Right lobe of liver (tissue), 4 donors: ENCODE results near the gene ZNF275.
"Not testable (repeated sequence)": the region's sequence is repeated elsewhere in the genome, so short reads cannot be mapped to it uniquely, and the experiment has no call there.

Experiments
- POLR2A ChIP-seq: fragments of 450-650 bp; IDR thresholded peaks from one replicate; pipeline ENCODE4 v1.6.1; 2017; ENCODE audit warnings: antibody characterized with exemption, mild to moderate bottlenecking
- TF ChIP-seq, protein P1 (sequence below), 4 donors: fragments of 200-600 bp in 3 of 4; fragments of 450-650 bp in 1 of 4; IDR thresholded peaks; one replicate each; pipeline versions ENCODE4 v1.5.1 to v1.8.0; 2016 to 2022; ENCODE audit warnings: antibody characterized with exemption in 4 of 4, mild to moderate bottlenecking in 2 of 4
- donor health status: DM: no; HTN: no; CAD: no.
- donor health status: DM: no; HTN: no; CAD: no.
- donor health status: DM: no; HTN: yes; CAD: no.

DNA sequence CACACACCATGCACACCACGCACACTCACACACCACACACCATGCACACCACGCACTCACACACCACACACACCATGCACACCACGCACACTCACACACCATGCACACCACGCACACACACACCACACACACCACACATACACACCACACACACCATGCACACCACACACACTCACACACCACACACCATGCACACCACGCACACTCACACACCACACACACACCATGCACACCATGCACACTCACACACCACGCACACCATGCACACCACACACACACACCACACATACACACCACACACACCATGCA lies 55.5 kb downstream of the ZNF275 start:
- TF ChIP-seq, protein P1, sequence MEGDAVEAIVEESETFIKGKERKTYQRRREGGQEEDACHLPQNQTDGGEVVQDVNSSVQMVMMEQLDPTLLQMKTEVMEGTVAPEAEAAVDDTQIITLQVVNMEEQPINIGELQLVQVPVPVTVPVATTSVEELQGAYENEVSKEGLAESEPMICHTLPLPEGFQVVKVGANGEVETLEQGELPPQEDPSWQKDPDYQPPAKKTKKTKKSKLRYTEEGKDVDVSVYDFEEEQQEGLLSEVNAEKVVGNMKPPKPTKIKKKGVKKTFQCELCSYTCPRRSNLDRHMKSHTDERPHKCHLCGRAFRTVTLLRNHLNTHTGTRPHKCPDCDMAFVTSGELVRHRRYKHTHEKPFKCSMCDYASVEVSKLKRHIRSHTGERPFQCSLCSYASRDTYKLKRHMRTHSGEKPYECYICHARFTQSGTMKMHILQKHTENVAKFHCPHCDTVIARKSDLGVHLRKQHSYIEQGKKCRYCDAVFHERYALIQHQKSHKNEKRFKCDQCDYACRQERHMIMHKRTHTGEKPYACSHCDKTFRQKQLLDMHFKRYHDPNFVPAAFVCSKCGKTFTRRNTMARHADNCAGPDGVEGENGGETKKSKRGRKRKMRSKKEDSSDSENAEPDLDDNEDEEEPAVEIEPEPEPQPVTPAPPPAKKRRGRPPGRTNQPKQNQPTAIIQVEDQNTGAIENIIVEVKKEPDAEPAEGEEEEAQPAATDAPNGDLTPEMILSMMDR (IDR thresholded peaks at IDR 0.05), result not testable (repeated sequence)
- not testable (repeated sequence) for TF ChIP-seq POLR2A
